Measurements from ENCODE around the gene BCL6.

GRCh38 chr3:187725224-187725623 lies 20.0 kb downstream of the BCL6 start:
- TF ChIP-seq POLR2A (IDR thresholded peaks at IDR 0.05) (no peak), CTCF (IDR thresholded peaks at IDR 0.05 in 4 of 5, conservative IDR thresholded peaks at IDR 0.05 in 1 of 5) (no peak)
